ENCODE results near the gene ASCC2.
"Not testable (repeated sequence)": the region's sequence is repeated elsewhere in the genome, so short reads cannot be mapped to it uniquely, and the experiment has no call there.

The ASCC2 gene, protein sequence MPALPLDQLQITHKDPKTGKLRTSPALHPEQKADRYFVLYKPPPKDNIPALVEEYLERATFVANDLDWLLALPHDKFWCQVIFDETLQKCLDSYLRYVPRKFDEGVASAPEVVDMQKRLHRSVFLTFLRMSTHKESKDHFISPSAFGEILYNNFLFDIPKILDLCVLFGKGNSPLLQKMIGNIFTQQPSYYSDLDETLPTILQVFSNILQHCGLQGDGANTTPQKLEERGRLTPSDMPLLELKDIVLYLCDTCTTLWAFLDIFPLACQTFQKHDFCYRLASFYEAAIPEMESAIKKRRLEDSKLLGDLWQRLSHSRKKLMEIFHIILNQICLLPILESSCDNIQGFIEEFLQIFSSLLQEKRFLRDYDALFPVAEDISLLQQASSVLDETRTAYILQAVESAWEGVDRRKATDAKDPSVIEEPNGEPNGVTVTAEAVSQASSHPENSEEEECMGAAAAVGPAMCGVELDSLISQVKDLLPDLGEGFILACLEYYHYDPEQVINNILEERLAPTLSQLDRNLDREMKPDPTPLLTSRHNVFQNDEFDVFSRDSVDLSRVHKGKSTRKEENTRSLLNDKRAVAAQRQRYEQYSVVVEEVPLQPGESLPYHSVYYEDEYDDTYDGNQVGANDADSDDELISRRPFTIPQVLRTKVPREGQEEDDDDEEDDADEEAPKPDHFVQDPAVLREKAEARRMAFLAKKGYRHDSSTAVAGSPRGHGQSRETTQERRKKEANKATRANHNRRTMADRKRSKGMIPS

GRCh38 chr22:29837741-29838598 lies at the start of gene ASCC2:
ASCC2 (minus strand) TSS chr22:29838274; CDS start chr22:29832325, 5,949 bp downstream.
- DNase-seq (ENCODE audit: low read depth, low spot score): peak; percentile 99

GRCh38 chr22:29887358-29887757 lies 49.3 kb upstream of the ASCC2 start:
- DNase-seq (ENCODE audit: low read depth, low spot score): no peak

GRCh38 chr22:29886596-29886995 lies 48.5 kb upstream of the ASCC2 start:
- DNase-seq (ENCODE audit: low read depth, low spot score): no peak

- peak; percentile 8 for DNase-seq (ENCODE audit: low read depth, low spot score)
Measured at GRCh38 chr22:29885610-29886009, 47.5 kb upstream of the ASCC2 start.

GRCh38 chr22:29883775-29884097 lies 45.7 kb upstream of the ASCC2 start:
- DNase-seq (ENCODE audit: low read depth, low spot score): no peak

DNA sequence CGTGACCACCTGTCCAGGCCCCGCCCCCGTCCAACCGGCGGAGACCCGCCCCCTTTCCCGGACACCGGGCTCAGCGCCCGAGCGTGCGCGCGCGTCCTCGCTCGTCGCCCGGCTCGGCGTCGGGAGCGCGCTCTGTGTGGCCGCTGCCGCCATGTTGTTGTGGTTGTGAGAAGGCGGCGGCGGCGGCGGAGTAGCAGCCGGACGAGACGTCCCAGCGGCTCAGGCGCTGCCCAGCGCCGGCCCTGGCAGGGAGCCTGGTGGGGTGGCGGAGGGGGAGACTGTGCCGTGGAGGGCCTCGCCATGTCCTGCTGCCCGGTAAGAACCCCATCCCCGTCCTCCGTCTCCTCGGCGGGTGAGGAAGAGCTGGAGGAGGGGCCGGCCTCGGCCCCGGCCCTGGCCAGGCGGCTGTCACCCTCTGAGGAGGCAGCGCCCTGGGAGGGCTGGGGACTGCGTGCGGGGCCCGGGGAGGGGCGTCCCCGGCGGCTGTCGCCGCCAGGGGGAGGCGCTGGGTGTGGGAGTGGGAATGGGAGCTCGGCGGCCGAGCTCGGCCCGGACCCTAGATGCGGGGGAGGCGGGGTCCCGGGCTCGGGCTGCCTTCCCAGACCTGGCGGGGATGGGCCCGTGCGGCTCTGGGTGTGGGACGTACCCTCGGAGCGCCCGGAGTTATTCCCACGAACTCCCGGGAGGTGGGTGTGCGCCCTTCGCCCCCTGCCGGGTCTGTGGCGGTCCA lies 45.1 kb upstream of the ASCC2 start, which contains the start of gene MTMR3:
Gene MTMR3 (plus strand): TSS at position 130 of the 730 bp plus-strand sequence. CDS start 87,886 bp downstream, outside the sequence.
- peak; percentile 93 for DNase-seq (ENCODE audit: low read depth, low spot score)

DNA sequence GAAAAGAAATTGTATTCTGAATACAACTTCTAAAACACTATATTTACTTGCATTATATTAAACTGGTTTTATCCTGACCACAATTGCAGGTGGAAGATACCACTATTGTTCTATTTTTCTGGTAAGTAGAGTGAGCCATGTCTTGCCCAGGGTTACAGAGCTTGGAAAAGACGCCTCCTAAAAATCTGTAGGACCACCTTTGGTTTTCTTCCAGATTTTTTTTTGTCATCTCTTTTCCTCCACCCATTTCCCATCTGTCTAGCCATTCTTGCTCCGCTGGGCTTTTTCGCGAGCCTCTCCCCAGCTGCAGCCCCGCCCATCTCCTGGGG lies 44.6 kb upstream of the ASCC2 start:
- DNase-seq (ENCODE audit: low read depth, low spot score): no peak

GRCh38 chr22:29879753-29880152 lies 41.7 kb upstream of the ASCC2 start:
- no peak for DNase-seq (ENCODE audit: low read depth, low spot score)

GRCh38 chr22:29877620-29878019 lies 39.5 kb upstream of the ASCC2 start:
- DNase-seq (ENCODE audit: low read depth, low spot score): no peak

DNA sequence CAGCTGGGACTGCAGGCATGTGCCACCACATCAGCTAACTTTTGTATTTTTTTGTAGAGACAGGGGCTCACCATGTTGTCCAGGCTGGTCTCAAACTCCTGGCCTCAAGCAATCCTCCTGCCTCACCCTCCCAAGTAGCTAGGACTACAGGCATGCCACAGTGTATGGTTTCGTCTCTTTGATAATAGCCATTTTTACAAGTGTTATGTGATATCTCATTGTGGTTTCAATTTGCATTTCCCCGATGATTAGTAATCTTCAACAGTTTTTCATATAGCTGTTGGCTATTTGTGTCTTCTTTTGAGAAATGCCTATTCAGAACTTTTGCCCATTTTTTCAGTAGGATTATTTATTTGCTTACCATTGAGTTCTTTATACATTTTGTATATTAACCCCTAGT lies 35.9 kb upstream of the ASCC2 start:
- no peak for DNase-seq (ENCODE audit: low read depth, low spot score)

DNA sequence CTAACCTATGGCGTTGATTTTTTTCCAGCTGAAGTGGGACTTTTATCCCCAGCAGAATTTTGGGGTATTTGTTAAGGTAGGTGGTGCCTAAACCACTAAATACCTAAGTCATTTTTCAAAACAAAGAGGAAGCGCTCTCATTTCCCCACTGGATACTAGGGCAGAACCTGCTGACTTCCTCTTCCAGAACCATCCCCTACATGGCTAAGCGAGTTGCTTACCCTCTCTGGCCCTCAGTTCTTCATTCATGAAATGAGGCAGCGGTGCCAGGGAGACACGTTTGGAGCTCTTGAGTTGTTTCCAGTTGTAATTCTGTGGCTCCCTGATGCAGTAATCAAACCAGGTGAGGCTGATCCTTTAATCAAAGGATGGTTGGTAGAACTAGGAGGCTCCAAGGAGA lies 34.9 kb upstream of the ASCC2 start:
- DNase-seq (ENCODE audit: low read depth, low spot score): no peak

DNA sequence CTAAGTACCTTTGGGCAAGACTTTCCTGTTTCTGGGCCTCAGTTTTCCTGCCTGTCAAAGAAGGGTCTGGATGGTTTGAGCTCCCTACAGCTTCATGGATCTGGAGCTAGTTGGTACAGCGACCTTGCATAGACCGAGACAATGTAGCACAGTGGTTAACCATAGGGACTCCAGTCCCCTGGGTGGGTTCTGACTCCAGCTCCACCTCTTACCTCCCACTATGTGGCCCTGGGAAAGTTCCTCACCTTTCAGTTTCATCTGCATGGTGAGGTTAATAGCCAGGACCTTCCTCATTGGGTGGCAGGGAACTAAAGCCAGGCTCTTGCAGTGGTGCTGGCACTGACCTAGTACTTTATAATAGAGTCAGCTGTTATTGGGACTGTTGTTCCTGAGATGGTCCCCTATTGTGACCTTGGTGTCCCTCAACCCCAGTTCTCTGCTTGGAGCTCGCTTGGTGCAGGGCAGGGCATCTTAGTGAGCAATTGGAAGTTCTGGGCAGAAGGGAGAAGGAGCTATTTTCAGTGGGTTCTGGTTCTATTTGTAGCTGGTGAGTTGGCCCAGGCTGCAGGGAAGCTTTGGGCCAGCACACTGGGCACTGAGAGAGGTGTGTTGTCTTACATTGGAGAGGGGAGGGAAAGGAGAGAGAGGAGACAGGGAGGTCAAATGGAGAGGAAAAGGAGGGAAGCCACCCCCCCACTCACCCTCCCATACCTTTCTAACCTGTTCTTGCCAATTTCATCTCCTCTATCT lies 34.2 kb upstream of the ASCC2 start:
- no peak for DNase-seq (ENCODE audit: low read depth, low spot score)

DNA sequence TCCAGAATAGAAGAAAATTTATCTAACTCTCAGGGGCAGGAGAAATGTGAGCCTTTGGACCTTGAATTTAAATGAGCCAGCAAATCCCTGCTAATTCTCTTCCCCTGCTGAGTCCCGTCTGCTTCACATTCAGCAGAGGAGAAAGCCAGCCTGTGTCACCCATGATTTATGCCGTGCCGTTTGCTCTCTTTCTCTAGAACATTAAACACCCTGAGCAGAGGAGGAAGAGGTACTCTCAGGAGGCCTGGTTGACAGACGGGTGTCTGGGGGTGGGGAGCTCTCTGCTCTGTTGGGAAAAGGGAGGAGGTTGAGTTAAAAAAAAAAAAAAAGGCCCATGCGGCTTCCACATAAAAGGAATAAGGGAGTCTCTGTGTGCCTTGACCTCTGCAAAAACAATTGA lies 33.6 kb upstream of the ASCC2 start:
- peak; percentile 42 for DNase-seq (ENCODE audit: low read depth, low spot score)

DNA sequence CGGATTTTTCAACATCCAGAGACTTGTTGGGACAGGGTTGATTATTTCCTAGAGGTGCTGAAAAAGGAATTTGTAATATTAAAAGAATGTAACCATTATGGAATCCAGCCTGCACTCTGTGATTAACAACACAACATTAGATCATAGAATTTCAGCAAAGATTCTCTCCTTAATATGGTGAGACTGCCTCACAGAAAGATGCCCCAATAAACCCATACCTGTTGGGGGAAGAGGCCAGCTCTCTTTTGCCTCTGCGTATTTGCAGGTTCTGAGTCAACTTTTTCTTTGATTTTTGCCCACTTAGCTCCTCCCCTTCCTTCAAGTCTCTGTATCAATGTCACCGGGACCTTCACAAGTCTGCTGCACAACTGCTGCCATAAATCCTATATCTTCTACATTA lies 32.5 kb upstream of the ASCC2 start:
- DNase-seq (ENCODE audit: low read depth, low spot score): no peak

DNA sequence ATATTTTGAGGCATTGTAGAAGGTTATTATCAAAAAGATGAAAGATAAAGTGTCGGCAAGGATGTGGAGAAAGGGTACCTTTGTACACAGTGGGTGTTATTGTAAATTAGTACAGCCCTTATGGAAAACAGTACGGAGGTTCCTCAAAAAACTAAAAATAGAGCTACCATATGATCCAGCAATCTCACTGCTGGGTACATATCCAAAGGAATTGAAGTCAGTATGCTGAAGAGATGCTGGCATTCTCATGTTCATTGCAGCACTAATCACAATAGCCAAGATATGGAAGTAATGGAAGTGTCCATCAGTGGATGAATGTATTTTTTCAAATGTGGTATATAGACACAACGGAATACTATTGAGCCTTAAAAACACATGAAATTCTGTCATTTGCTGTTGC lies 29.8 kb upstream of the ASCC2 start:
- no peak for DNase-seq (ENCODE audit: low read depth, low spot score)

DNA sequence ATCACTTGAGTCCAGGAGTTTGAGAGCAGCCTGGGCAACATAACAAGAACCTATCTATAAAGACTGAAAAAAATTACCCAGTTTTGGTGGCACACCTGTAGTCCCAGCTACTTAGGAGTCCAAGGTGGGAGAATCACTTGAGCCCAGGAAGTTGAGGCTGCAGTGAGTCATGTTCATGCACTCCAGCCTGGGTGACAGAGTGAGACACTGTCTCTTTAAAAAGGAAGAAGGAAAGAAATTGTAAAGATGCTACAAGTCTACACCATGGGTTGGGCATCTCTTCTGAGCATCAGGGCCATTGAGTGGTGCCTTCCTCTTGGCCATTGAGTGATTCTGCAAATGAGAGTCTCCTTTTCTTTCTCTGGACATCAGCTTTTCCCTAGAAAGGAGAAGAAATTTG lies 29.2 kb upstream of the ASCC2 start:
- DNase-seq (ENCODE audit: low read depth, low spot score): no peak

DNA sequence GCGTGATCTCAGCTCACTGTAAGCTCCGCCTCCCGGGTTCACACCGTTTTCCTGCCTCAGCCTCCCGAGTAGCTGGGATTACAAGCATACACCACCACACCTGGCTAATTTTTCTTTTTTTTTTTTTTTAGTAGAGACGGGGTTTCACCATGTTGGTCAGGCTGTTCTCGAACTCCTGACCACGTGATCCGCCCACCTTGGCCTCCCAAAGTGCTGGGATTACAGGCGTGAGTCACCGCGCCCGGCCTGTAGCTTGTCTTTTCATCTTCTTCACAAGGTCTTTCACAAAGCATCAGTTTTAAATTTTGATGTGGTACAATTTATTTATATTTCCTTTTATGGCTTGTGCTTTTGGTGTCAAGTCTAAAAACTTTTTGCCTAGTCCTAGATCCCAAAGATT lies 27.5 kb upstream of the ASCC2 start:
- DNase-seq (ENCODE audit: low read depth, low spot score): not testable (repeated sequence)

DNA sequence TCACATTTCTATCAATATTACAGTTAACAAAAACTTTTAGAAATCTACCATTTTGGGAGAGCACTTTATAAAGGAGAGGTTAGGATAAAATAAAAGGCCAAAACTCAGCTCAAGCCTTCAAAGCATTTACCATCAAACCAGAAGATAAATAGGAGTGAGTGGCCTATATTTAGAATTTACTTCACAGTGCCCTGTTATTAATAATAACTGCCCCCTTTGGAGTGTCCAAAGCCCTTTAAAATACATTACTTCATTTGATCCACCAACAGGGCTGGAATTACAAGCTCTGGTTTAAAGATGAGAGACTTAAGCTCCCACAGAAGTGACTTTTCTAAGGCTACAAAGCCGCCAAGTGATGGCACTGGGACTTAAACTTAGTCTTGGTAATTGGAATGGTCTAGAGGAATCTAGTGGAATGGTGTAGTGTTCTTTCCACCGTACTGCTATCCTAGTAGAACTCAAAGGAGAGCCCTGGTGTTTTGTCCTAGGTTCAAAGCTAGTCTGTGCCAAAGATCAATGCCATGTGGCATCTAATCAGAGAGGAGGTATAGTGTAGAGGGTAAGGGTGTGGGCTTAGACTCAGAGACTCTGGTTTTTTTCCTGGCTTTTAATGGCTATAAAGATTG lies 23.7 kb upstream of the ASCC2 start:
- DNase-seq (ENCODE audit: low read depth, low spot score): no peak

GRCh38 chr22:29860006-29860766 lies 22.1 kb upstream of the ASCC2 start:
- no peak for DNase-seq (ENCODE audit: low read depth, low spot score)

GRCh38 chr22:29859030-29859429 lies 21.0 kb upstream of the ASCC2 start:
- not testable (repeated sequence) for DNase-seq (ENCODE audit: low read depth, low spot score)
